Smooth muscle cell (in vitro differentiated cells): ENCODE data around the gene KLRC4. TPM values are rescaled to one million over a fixed set of nuclear protein-coding genes. Genes with fewer than 3 reads are reported as not detected.
A peak's percentile ranks its signal among the peaks of the same experiment; 100 is the strongest.

Experiments used
- DNase-seq: peaks from one replicate; lab custom pipeline; 2025; ENCODE audit not compliant: unreplicated experiment; lab: John Stamatoyannopoulos, UW
- H2AFZ ChIP-seq: fragments of 200-600 bp; sonication (generic); 2 replicates; pipeline ENCODE4 v1.6.0; 2016; ENCODE audit warnings: antibody characterized with exemption, low read depth, mild to moderate bottlenecking
- H3F3A ChIP-seq: fragments of 200-600 bp; sonication (generic); 2 replicates; pipeline ENCODE4 v1.6.0; 2017; ENCODE audit warnings: antibody characterized with exemption, low read depth
- H3K27ac ChIP-seq: fragments of 200-600 bp; sonication (generic); 2 replicates; pipeline ENCODE4 v1.5.1; 2016; ENCODE audit warnings: low read depth, mild to moderate bottlenecking
- H3K27me3 ChIP-seq: fragments of 200-600 bp; sonication (generic); 2 replicates; pipeline ENCODE4 v1.6.1; 2016; ENCODE audit warnings: low read depth, mild to moderate bottlenecking
- H3K36me3 ChIP-seq: fragments of 200-600 bp; sonication (generic); 2 replicates; pipeline ENCODE4 v1.5.1; 2016; ENCODE audit warnings: low read depth
- H3K4me1 ChIP-seq: fragments of 200-600 bp; sonication (generic); 2 replicates; pipeline ENCODE4 v1.5.1; 2016; ENCODE audit warnings: low read depth
- H3K4me2 ChIP-seq: fragments of 200-600 bp; sonication (generic); 2 replicates; pipeline ENCODE4 v1.6.0; 2016; ENCODE audit warnings: mild to moderate bottlenecking
- H3K4me3 ChIP-seq: fragments of 200-600 bp; sonication (generic); 2 replicates; pipeline ENCODE4 v1.5.1; 2016; ENCODE audit warnings: mild to moderate bottlenecking
- H3K79me2 ChIP-seq: fragments of 200-600 bp; sonication (generic); 2 replicates; pipeline ENCODE4 v1.6.0; 2016; ENCODE audit warnings: low read depth, mild to moderate bottlenecking
- H3K9ac ChIP-seq: fragments of 200-600 bp; sonication (generic); 2 replicates; pipeline ENCODE4 v1.6.0; 2016; ENCODE audit warnings: low read depth
- H3K9me3 ChIP-seq: fragments of 200-600 bp; sonication (generic); replicated peaks from 2 replicates; pipeline ENCODE4 v1.5.1; 2016; ENCODE audit warnings: low read depth
- H4K20me1 ChIP-seq: fragments of 200-600 bp; sonication (generic); 2 replicates; pipeline ENCODE4 v1.6.0; 2016; ENCODE audit warnings: low read depth
- CTCF ChIP-seq: fragments of 200-600 bp; sonication (generic); IDR thresholded peaks from 2 replicates; pipeline ENCODE4 v1.5.1; 2017; ENCODE audit warnings: borderline replicate concordance, mild to moderate bottlenecking, antibody characterized with exemption; ENCODE audit not compliant: insufficient read depth, poor library complexity, severe bottlenecking
- WGBS: methylation state at CpG from one replicate; pipeline ENCODE4 v1.1.7; 2016; ENCODE audit warnings: low lambda C conversion rate; 5-methylcytosine and 5-hydroxymethylcytosine counted together
- polyA plus RNA-seq: library from polyadenylated mRNA; unstranded; fragments of >200 nt; fragmentation: Nextera tagmentation; extraction: Ambion mirVana; gene quantifications from 2 replicates; pipeline ENCODE4 v1.2.1, GENCODE V29; 2016
- total RNA-seq: library from RNA; depleted of rRNA; stranded (reverse); fragments of >200 nt; gene quantifications from 2 replicates; pipeline ENCODE4 v1.2.3, GENCODE V29; 2014

KLRC4 gene
- total and polyA plus RNA-seq, 2 experiments from 2014 or later: not detected

GRCh38 chr12:10362828-10363657, 46.5 kb downstream of the KLRC4 start:
- H4K20me1 ChIP-seq: no peaks in the 10 kb centered on the region
- no peaks in the 10 kb centered on the region for H3K79me2 ChIP-seq
- no peaks in the 10 kb centered on the region for H3K9me3 ChIP-seq
- no peak for TF ChIP-seq CTCF
- no peak for DNase-seq
- peak overlapping the region; percentile 50 for H3K9ac ChIP-seq
- H3K4me2 ChIP-seq: peak overlapping the region; percentile 83
- no peaks in the 10 kb centered on the region for H3K27me3 ChIP-seq
- peak overlapping the region; percentile 54 for H3K4me3 ChIP-seq
- H2AFZ ChIP-seq: peak overlapping the region; percentile 29
- peak overlapping the region; percentile 92 for H3K27ac ChIP-seq
- H3F3A ChIP-seq: peaks cover 16% of the 10 kb centered on the region
- H3K36me3 ChIP-seq: no peaks in the 10 kb centered on the region
- peaks cover 42% of the 10 kb centered on the region for H3K4me1 ChIP-seq
- 29% methylated on average over 9 of the region's 9 CpGs for WGBS

- H3K36me3 ChIP-seq: no peaks in the 10 kb centered on the region
- peaks cover 42% of the 10 kb centered on the region for H3K4me1 ChIP-seq
- H3K27ac ChIP-seq: peak overlapping the region; percentile 92
- no peaks in the 10 kb centered on the region for H3K9me3 ChIP-seq
- peak overlapping the region; percentile 29 for H2AFZ ChIP-seq
- H3K27me3 ChIP-seq: no peaks in the 10 kb centered on the region
- no peak for DNase-seq
- H3K79me2 ChIP-seq: no peaks in the 10 kb centered on the region
- H3K4me3 ChIP-seq: peak overlapping the region; percentile 54
- WGBS: 59% methylated on average over 3 of the region's 3 CpGs
- peak overlapping the region; percentile 83 for H3K4me2 ChIP-seq
- H3F3A ChIP-seq: peaks cover 16% of the 10 kb centered on the region
- TF ChIP-seq CTCF: no peak
- H4K20me1 ChIP-seq: no peaks in the 10 kb centered on the region
- peak overlapping the region; percentile 58 for H3K9ac ChIP-seq
These were observed 47.2 kb downstream of the KLRC4 start for GRCh38 chr12:10362325-10362724.

- H3F3A ChIP-seq: peaks cover 16% of the 10 kb centered on the region
- H3K4me3 ChIP-seq: peak overlapping the region; percentile 17
- H4K20me1 ChIP-seq: no peaks in the 10 kb centered on the region
- TF ChIP-seq CTCF: no peak
- H3K4me1 ChIP-seq: peaks cover 42% of the 10 kb centered on the region
- no peak for DNase-seq
- H3K27me3 ChIP-seq: no peaks in the 10 kb centered on the region
- peak overlapping the region; percentile 92 for H3K27ac ChIP-seq
- H2AFZ ChIP-seq: peak overlapping the region; percentile 29
- no peaks in the 10 kb centered on the region for H3K9me3 ChIP-seq
- 25% methylated on average over 4 of the region's 4 CpGs for WGBS
- H3K36me3 ChIP-seq: no peaks in the 10 kb centered on the region
- H3K79me2 ChIP-seq: no peaks in the 10 kb centered on the region
- H3K9ac ChIP-seq: peak overlapping the region; percentile 58
- H3K4me2 ChIP-seq: peak overlapping the region; percentile 83
These were observed 47.9 kb downstream of the KLRC4 start for GRCh38 chr12:10361622-10362021.

- Histone ChIP-seq H3K4me3 (no peak overlapping the region), H2AFZ (peak overlapping the region; percentile 29), H3K27ac (peak overlapping the region; percentile 92), H3K27me3 (no peaks in the 10 kb centered on the region), H3K36me3 (no peaks in the 10 kb centered on the region), H3F3A (peaks cover 16% of the 10 kb centered on the region), H4K20me1 (no peaks in the 10 kb centered on the region), H3K4me2 (peak overlapping the region; percentile 83), H3K9ac (peak overlapping the region; percentile 58), H3K4me1 (peaks cover 39% of the 10 kb centered on the region), H3K79me2 (no peaks in the 10 kb centered on the region), H3K9me3 (no peaks in the 10 kb centered on the region)
- no peak for DNase-seq
- whole genome bisulfite sequencing: 83% methylated on average over 4 of the region's 4 CpGs
- TF ChIP-seq CTCF: no peak
These were observed 48.5 kb downstream of the KLRC4 start for GRCh38 chr12:10361084-10361483.
